ENCODE measurements around the gene S100B. TPM values are rescaled to one million over a fixed set of nuclear protein-coding genes. Genes with fewer than 3 reads are reported as not detected.

Gene S100B
- total and polyA plus RNA-seq, 2 of the 8 experiments (the other 6 are each of a cell fraction or from before 2014, with no cell fraction given) = 0.36 to 0.69 TPM

DNA sequence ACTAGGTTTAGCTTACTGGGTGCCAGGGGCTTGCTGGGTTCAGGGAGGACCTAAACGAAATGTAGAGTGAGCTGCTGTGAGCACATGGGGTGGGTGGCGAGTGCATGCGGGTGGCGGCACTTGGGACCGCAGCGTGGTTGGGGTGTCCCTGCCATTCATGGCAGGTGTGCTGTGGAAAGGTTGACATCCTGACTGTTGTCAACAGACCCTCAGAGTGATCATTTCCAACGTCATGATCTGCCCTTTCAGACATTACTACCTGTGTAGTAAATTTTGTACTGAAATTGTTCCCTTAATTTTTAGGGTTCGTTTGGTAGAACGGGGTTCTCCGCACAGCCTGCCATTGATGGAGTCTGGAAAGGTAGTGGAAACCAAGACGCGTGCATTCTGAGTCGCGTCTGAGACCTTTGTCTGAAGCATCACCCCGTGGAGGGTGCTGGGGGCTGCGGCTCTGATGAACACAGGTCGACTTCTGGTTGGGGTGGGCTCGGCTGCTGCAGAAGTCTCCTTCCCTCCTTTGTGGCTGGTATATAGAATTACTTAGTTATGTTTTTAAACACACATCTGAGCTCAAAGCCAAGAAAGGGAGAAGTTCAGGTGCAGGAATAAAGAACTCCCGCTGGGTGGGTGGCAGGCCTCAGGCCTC, 43.3 kb downstream of the S100B start:
- no peak overlapping the region for H3K4me2 ChIP-seq (ENCODE audit: insufficient read depth in 1 of 2, low read depth in 2 of 2, low read length in 2 of 2)
- peaks cover 3 to 14% (median 10%) of the 10 kb centered on the region in 4 experiments; a peak in 3 of 8 replicates for H3K36me3 ChIP-seq (ENCODE audit: control insufficient read depth in 2 of 4, insufficient read depth in 4 of 4, low read length in 3 of 4)
- no peak overlapping the region; the same call in 1 of the 2 replicates for H4K8ac ChIP-seq (ENCODE audit: extremely low read depth, insufficient read depth, low read length)
- 94% methylated on average over 18 of the region's 19 CpGs; no CpG with 5 or more reads in 1 of the 2 experiments for WGBS, 2 experiments (ENCODE audit: extremely low coverage in 1 of 2, insufficient coverage in 1 of 2, insufficient read length in 1 of 2, insufficient replicate concordance in 2 of 2, low coverage in 1 of 2, low lambda C conversion rate in 2 of 2, missing lambda C conversion rate in 1 of 2)
- H2BK12ac ChIP-seq (ENCODE audit: low read depth, low read length) = no peak overlapping the region
- POLR2A ChIA-PET (ENCODE audit: partially characterized antibody) = no interaction called here
- no peak overlapping the region for H2AK5ac ChIP-seq (ENCODE audit: low read depth, low read length)
- H4K20me1 ChIP-seq (replicated peaks in 1 of 2; ENCODE audit: control insufficient read depth in 1 of 2, insufficient read depth in 2 of 2, low read length in 2 of 2) = peaks cover 0 to 3% of the 10 kb centered on the region in 2 experiments
- no peak overlapping the region for H3K9ac ChIP-seq (replicated peaks in 1 of 4; ENCODE audit: extremely low read depth in 1 of 4, low read depth in 3 of 4, low read length in 3 of 4)
- H2BK20ac ChIP-seq (ENCODE audit: low read length) = no peak overlapping the region
- H2AFZ ChIP-seq (ENCODE audit: low read length) = no peak overlapping the region
- no peak overlapping the region for H3K23ac ChIP-seq (ENCODE audit: insufficient read length)
- no peak overlapping the region for H2BK5ac ChIP-seq (ENCODE audit: low read depth, low read length)
- no peak overlapping the region for H4K5ac ChIP-seq (ENCODE audit: insufficient read length, low read depth, low read length)
- no peaks in the 10 kb centered on the region for H3K9me3 ChIP-seq (ENCODE audit: insufficient read depth in 2 of 2, low read depth in 1 of 2, low read length in 1 of 2)
- no peak overlapping the region for H3K14ac ChIP-seq (ENCODE audit: insufficient read length)
- H3K79me1 ChIP-seq (ENCODE audit: low read depth, low read length) = no peaks in the 10 kb centered on the region
- no peaks in the 10 kb centered on the region for H3K79me2 ChIP-seq (ENCODE audit: control insufficient read depth in 1 of 2, insufficient read depth in 2 of 2, low read length in 2 of 2)
- CTCF ChIA-PET (ENCODE audit: partially characterized antibody) = interaction anchor here (2.5 kb wide), 1 partner anchor 10 kb away, joined by 9 read pairs; no protein-coding TSS in a partner anchor
- DNase-seq (ENCODE audit: low read depth in 1 of 2, low spot score in 2 of 2) (no peak), FAIRE-seq (no peak)
- no peaks in the 10 kb centered on the region for H3K23me2 ChIP-seq (ENCODE audit: low read depth, low read length)
- H3K27me3 ChIP-seq (replicated peaks in 1 of 4; ENCODE audit: control insufficient read depth in 3 of 4, extremely low read depth in 1 of 4, insufficient read depth in 3 of 4, low read length in 3 of 4) = no peaks in the 10 kb centered on the region
- TF ChIP-seq KDM1A (IDR thresholded peaks at IDR 0.05; ENCODE audit: borderline replicate concordance, low read length) (no peak), CBX5 (IDR thresholded peaks at IDR 0.05; ENCODE audit: low read depth, low read length) (no peak), NANOG (IDR thresholded peaks at IDR 0.05; ENCODE audit: insufficient read depth, low read depth, low read length, poor library complexity, severe bottlenecking) (no peak), RBBP5 (IDR thresholded peaks at IDR 0.05; ENCODE audit: borderline replicate concordance, low read depth, low read length) (no peak), KDM5A (IDR thresholded peaks at IDR 0.05; ENCODE audit: low read length) (no peak), SP2 (IDR thresholded peaks at IDR 0.05; ENCODE audit: low read length) (no peak)
- no peak overlapping the region for H4K91ac ChIP-seq (replicated peaks; ENCODE audit: insufficient read length, low read length)
- no peak overlapping the region for H3K4ac ChIP-seq (replicated peaks; ENCODE audit: insufficient read length, low read depth, low read length)
- no peak overlapping the region for H3K4me3 ChIP-seq (ENCODE audit: extremely low read depth in 1 of 4, insufficient read depth in 2 of 4, low read depth in 3 of 4, low read length in 4 of 4)
- H3K18ac ChIP-seq (ENCODE audit: extremely low read depth, low read length) = no peak overlapping the region
- H2BK120ac ChIP-seq (replicated peaks; ENCODE audit: low read depth, low read length) = no peak overlapping the region
- no peak overlapping the region for H3K27ac ChIP-seq (ENCODE audit: low read depth, low read length)
- H3K56ac ChIP-seq (replicated peaks; ENCODE audit: insufficient read length, low read depth, low read length) = no peak overlapping the region
- H2BK15ac ChIP-seq (ENCODE audit: low read length) = no peak overlapping the region
- no peaks in the 10 kb centered on the region for H3K4me1 ChIP-seq (replicated peaks in 1 of 4; ENCODE audit: control insufficient read depth in 3 of 4, insufficient read depth in 4 of 4, low read length in 3 of 4)

Measured in H1 (cell line).